ENCODE measurements around the gene SNX5.

The SNX5 gene

GRCh38 chr20:17917832-17918618 lies 50.6 kb downstream of the SNX5 start:
- DNase-seq (ENCODE audit: low read depth in 2 of 3, low spot score in 1 of 3), result no peak

- no peak for DNase-seq (ENCODE audit: low read depth in 2 of 3, low spot score in 1 of 3)
Observed at GRCh38 chr20:17916433-17916891, 52.1 kb downstream of the SNX5 start.

- no peak for DNase-seq (ENCODE audit: low read depth in 2 of 3, low spot score in 1 of 3)
Observed at GRCh38 chr20:17914957-17915356, 53.6 kb downstream of the SNX5 start.

GRCh38 chr20:17912916-17913315 lies 55.7 kb downstream of the SNX5 start:
- DNase-seq (ENCODE audit: low read depth in 2 of 3, low spot score in 1 of 3), result no peak

GRCh38 chr20:17911927-17912326 lies 56.7 kb downstream of the SNX5 start:
- DNase-seq (ENCODE audit: low read depth in 2 of 3, low spot score in 1 of 3), result no peak

GRCh38 chr20:17910828-17911294 lies 57.7 kb downstream of the SNX5 start:
- DNase-seq (ENCODE audit: low read depth in 2 of 3, low spot score in 1 of 3), result no peak

- no peak for DNase-seq (ENCODE audit: low read depth in 2 of 3, low spot score in 1 of 3)
Observed at GRCh38 chr20:17909869-17910321, 58.7 kb downstream of the SNX5 start.

GRCh38 chr20:17905544-17905943 lies 63.0 kb downstream of the SNX5 start:
- DNase-seq (ENCODE audit: low read depth in 2 of 3, low spot score in 1 of 3), result no peak

GRCh38 chr20:17904027-17904426 lies 64.6 kb downstream of the SNX5 start:
- no peak for DNase-seq (ENCODE audit: low read depth in 2 of 3, low spot score in 1 of 3)

GRCh38 chr20:17902531-17903083 lies 66.0 kb downstream of the SNX5 start:
- no peak for DNase-seq (ENCODE audit: low read depth in 2 of 3, low spot score in 1 of 3)

GRCh38 chr20:17901971-17902370 lies 66.6 kb downstream of the SNX5 start:
- no peak for DNase-seq (ENCODE audit: low read depth in 2 of 3, low spot score in 1 of 3)

- peak; percentile 33 to 61 (median 48) for DNase-seq (ENCODE audit: low read depth in 2 of 3, low spot score in 1 of 3)
Observed at GRCh38 chr20:17898548-17898994, 70.0 kb downstream of the SNX5 start.

GRCh38 chr20:17897566-17898307 lies 70.9 kb downstream of the SNX5 start:
- no peak for DNase-seq (ENCODE audit: low read depth in 2 of 3, low spot score in 1 of 3)

GRCh38 chr20:17896771-17897369 lies 71.7 kb downstream of the SNX5 start:
- DNase-seq (ENCODE audit: low read depth in 2 of 3, low spot score in 1 of 3), result no peak

GRCh38 chr20:17896193-17896723 lies 72.3 kb downstream of the SNX5 start:
- DNase-seq (ENCODE audit: low read depth in 2 of 3, low spot score in 1 of 3), result no peak

GRCh38 chr20:17895641-17896171 lies 72.9 kb downstream of the SNX5 start:
- DNase-seq (ENCODE audit: low read depth in 2 of 3, low spot score in 1 of 3), result peak; percentile 42 to 69 (median 63)

- DNase-seq (ENCODE audit: low read depth in 2 of 3, low spot score in 1 of 3), result no peak
Observed at GRCh38 chr20:17893445-17893844, 75.1 kb downstream of the SNX5 start.

GRCh38 chr20:17892189-17892938 lies 76.2 kb downstream of the SNX5 start:
- DNase-seq (ENCODE audit: low read depth in 2 of 3, low spot score in 1 of 3), result no peak

Measured in stimulated activated CD4-positive, alpha-beta T cell treated with anti-CD3 and anti-CD28 coated beads, Interleukin-12 subunit alpha, Interleukin-12 subunit beta, amount 100 ng/mL, for 48 hours (primary cell).